GM23248 (cell line): ENCODE measurements around the gene FLRT1. TPM values are rescaled to one million over a fixed set of nuclear protein-coding genes. Genes with fewer than 3 reads are reported as not detected.

Experiments
- DNase-seq: peaks from one replicate; pipeline ENCODE4 v3.0.0-alpha.2; 2015
- H2AFZ ChIP-seq: fragments of 200-600 bp; sonication (generic); 2 replicates; pipeline ENCODE4 v1.6.1; 2016; ENCODE audit warnings: antibody characterized with exemption
- H3F3A ChIP-seq: fragments of 200-600 bp; sonication (generic); 2 replicates; pipeline ENCODE4 v1.6.1; 2016; ENCODE audit warnings: mild to moderate bottlenecking, antibody characterized with exemption, mixed run types; ENCODE audit not compliant: insufficient read depth
- H3K27ac ChIP-seq: fragments of 200-600 bp; sonication (generic); 2 replicates; pipeline ENCODE4 v1.5.1; 2016; ENCODE audit warnings: mild to moderate bottlenecking
- H3K27me3 ChIP-seq: fragments of 200-600 bp; sonication (generic); replicated peaks from 2 replicates; pipeline ENCODE4 v1.6.1; 2016; ENCODE audit warnings: mild to moderate bottlenecking; ENCODE audit not compliant: insufficient read depth
- H3K36me3 ChIP-seq: fragments of 200-600 bp; sonication (generic); 2 replicates; pipeline ENCODE4 v1.6.1; 2016; ENCODE audit warnings: low read depth, mild to moderate bottlenecking
- H3K4me1 ChIP-seq: fragments of 200-600 bp; sonication (generic); 2 replicates; pipeline ENCODE4 v1.6.1; 2016; ENCODE audit warnings: mild to moderate bottlenecking; ENCODE audit not compliant: insufficient read depth
- H3K4me2 ChIP-seq: fragments of 200-600 bp; sonication (generic); one replicate; pipeline ENCODE4 v1.6.1; 2016; ENCODE audit warnings: mild to moderate bottlenecking; ENCODE audit not compliant: unreplicated experiment
- H3K4me3 ChIP-seq: fragments of 200-600 bp; sonication (generic); 2 replicates; pipeline ENCODE4 v1.5.1; 2016; ENCODE audit warnings: mild to moderate bottlenecking
- H3K79me2 ChIP-seq: fragments of 200-600 bp; sonication (generic); 2 replicates; pipeline ENCODE4 v1.6.1; 2016; ENCODE audit warnings: mild to moderate bottlenecking; ENCODE audit not compliant: insufficient read depth
- H3K9ac ChIP-seq: fragments of 200-600 bp; sonication (generic); 2 replicates; pipeline ENCODE4 v1.6.1; 2016; ENCODE audit warnings: mild to moderate bottlenecking
- H3K9me2 ChIP-seq: fragments of 200-600 bp; sonication (generic); 2 replicates; pipeline ENCODE4 v1.6.1; 2016; ENCODE audit warnings: mixed run types, mild to moderate bottlenecking, moderate library complexity; ENCODE audit not compliant: insufficient read depth
- H3K9me3 ChIP-seq: fragments of 200-600 bp; sonication (generic); one replicate; pipeline ENCODE4 v1.6.1; 2017; ENCODE audit warnings: low read depth
- H4K20me1 ChIP-seq: fragments of 200-600 bp; sonication (generic); 2 replicates; pipeline ENCODE4 v1.6.0; 2016; ENCODE audit not compliant: insufficient read depth
- EZH2 ChIP-seq: fragments of 200-600 bp; sonication (generic); IDR thresholded peaks from 2 replicates; pipeline ENCODE4 v1.6.1; 2018; ENCODE audit warnings: antibody characterized with exemption, mild to moderate bottlenecking; ENCODE audit not compliant: insufficient read depth, poor library complexity, severe bottlenecking
- EZH2phosphoT487 ChIP-seq: fragments of 200-600 bp; sonication (generic); IDR thresholded peaks from 2 replicates; pipeline ENCODE4 v1.6.1; 2018; ENCODE audit warnings: antibody characterized with exemption, moderate library complexity, mild to moderate bottlenecking, low read depth; ENCODE audit not compliant: insufficient read depth
- WGBS, 2 experiments: methylation state at CpG; one replicate each; pipeline ENCODE4 v1.1.6; 2015 to 2017; ENCODE audit warnings: low lambda C conversion rate in 2 of 2, low coverage in 1 of 2; ENCODE audit errors: missing lambda C conversion rate in 2 of 2; 5-methylcytosine and 5-hydroxymethylcytosine counted together
- in situ Hi-C: fragments of 300-500 bp; cut with MboI; formaldehyde crosslinking; loops from 2 replicates; pipeline ENCODE4 v1.15.0; 2020
- polyA plus RNA-seq: library from polyadenylated mRNA; unstranded; fragments of >200 nt; fragmentation: Nextera tagmentation; extraction: Ambion mirVana; gene quantifications from 2 replicates; pipeline ENCODE4 v1.2.1, GENCODE V29; 2016
- total RNA-seq: library from RNA; depleted of rRNA; stranded (reverse); fragments of >200 nt; shearing (Covaris generic); gene quantifications from 2 replicates; pipeline ENCODE4 v1.2.3, GENCODE V29; 2014

Gene FLRT1
- total and polyA plus RNA-seq, 2 experiments from 2014 or later, result 0.09 to 0.22 TPM

DNA sequence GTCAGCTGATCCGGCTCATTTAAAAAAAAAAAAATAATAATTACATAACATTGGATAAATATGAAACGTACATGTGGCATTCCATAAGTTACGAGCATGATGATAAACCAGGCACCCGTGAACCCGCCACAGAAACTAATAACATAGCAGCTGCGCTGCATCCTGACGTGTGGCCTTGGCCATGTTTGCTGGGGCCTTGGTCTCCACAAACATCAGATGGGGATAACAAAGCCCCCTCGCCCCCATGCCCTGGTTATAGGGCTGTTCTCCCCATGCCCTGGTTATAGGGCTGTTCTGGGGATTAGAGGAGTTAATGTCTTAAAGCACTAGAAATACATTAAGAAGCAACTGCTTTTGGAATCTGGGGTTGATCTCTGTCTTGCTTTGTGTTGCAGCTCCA lies 36.7 kb downstream of the FLRT1 start:
- Histone ChIP-seq H4K20me1 (no peaks in the 10 kb centered on the region), H3K9ac (no peak overlapping the region), H3K4me1 (no peaks in the 10 kb centered on the region), H3K4me3 (no peak overlapping the region), H3K27me3 (no peaks in the 10 kb centered on the region), H3K27ac (no peak overlapping the region), H3F3A (no peaks in the 10 kb centered on the region), H3K9me2 (no peaks in the 10 kb centered on the region), H3K4me2 (no peak overlapping the region), H3K36me3 (no peaks in the 10 kb centered on the region), H2AFZ (no peak overlapping the region), H3K9me3 (no peaks in the 10 kb centered on the region), H3K79me2 (no peaks in the 10 kb centered on the region)
- TF ChIP-seq EZH2phosphoT487, result no peak
- no peak for TF ChIP-seq EZH2
- 84 to 86% methylated on average over 8 of the region's 8 CpGs for WGBS, 2 experiments
- in situ Hi-C loops, result no loop called here
- no peak for DNase-seq

DNA sequence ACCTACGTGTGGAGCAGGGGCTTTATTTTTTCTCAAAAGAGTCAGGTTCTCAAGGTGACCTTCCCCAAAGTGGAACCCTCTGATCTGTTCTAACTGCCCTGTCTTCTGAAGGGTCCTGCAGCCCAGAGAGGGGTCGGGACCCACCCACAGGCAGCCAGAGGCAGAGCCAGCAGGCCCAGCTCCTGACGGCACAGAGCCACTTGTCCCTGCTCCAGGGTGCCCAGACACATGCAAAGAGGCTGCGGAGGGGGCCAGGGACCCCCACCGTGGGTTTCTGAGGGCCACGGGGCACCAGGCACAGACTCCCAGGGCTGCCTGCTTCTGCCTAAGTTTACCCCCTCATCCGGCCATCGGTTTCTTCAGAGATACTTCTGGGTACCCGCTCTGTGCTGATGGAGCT lies 37.1 kb downstream of the FLRT1 start:
- Histone ChIP-seq H3K4me2 (no peak overlapping the region), H3K9me3 (no peaks in the 10 kb centered on the region), H3K79me2 (no peaks in the 10 kb centered on the region), H3K27ac (no peak overlapping the region), H3K9me2 (no peaks in the 10 kb centered on the region), H2AFZ (no peak overlapping the region), H4K20me1 (no peaks in the 10 kb centered on the region), H3K4me1 (no peaks in the 10 kb centered on the region), H3K27me3 (no peaks in the 10 kb centered on the region), H3K36me3 (no peaks in the 10 kb centered on the region), H3K9ac (no peak overlapping the region), H3K4me3 (no peak overlapping the region), H3F3A (no peaks in the 10 kb centered on the region)
- TF ChIP-seq EZH2 (no peak), EZH2phosphoT487 (no peak)
- DNase-seq, result no peak
- WGBS, 2 experiments, result 68 to 77% methylated on average over 9 of the region's 9 CpGs
- in situ Hi-C loops, result no loop called here

DNA sequence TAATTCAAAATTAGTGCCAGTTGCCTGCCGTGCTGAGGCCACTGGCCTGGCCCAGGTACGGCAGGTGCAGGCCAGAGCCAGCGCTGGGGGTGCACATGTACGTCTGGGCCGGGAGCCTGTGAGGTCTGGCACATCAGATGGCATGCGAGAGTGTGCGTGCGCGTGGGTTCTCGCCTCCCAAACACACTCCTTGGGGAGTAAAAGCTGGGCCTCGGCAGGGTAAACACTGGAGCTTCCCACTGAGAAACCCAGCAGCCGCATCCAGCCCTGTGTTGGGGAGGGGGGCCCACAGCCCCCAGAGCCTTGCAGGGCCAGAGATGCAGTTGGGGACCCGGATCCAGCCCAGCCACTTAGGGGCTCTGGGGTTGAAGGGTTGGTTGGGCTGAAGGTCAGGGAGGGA lies 37.8 kb downstream of the FLRT1 start:
- no peaks in the 10 kb centered on the region for H4K20me1 ChIP-seq
- no peaks in the 10 kb centered on the region for H3K9me2 ChIP-seq
- TF ChIP-seq EZH2phosphoT487, result no peak
- no peak for TF ChIP-seq EZH2
- H3K9ac ChIP-seq, result no peak overlapping the region
- H3K4me2 ChIP-seq, result no peak overlapping the region
- H2AFZ ChIP-seq, result no peak overlapping the region
- no peak overlapping the region for H3K4me3 ChIP-seq
- no peaks in the 10 kb centered on the region for H3F3A ChIP-seq
- DNase-seq, result no peak
- H3K36me3 ChIP-seq, result no peaks in the 10 kb centered on the region
- no peaks in the 10 kb centered on the region for H3K79me2 ChIP-seq
- no peaks in the 10 kb centered on the region for H3K4me1 ChIP-seq
- H3K9me3 ChIP-seq, result no peaks in the 10 kb centered on the region
- no peak overlapping the region for H3K27ac ChIP-seq
- in situ Hi-C loops, result no loop called here
- WGBS, 2 experiments, result 66 to 70% methylated on average over 13 of the region's 13 CpGs
- H3K27me3 ChIP-seq, result no peaks in the 10 kb centered on the region

DNA sequence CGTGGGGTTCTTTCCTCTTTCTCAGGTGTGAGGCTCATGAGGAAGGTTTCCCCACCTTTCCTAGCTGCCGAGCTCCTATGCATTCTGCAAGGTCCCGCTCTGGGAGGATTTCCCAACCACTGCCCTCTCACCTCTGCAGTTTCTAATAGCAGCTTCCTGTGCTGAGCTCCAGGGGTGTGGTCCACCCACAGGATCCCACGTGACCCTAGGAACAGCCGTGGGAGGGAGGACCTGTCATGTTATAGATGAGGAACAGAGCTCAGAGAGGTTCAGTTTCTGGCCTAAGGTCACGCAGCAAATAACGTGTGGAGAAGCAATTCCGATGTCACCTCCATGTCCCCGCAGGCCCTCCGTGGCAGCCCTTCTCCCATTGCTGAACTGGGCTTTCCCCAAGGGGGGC lies 38.5 kb downstream of the FLRT1 start:
- no peak overlapping the region for H3K27ac ChIP-seq
- no peaks in the 10 kb centered on the region for H3K9me3 ChIP-seq
- TF ChIP-seq EZH2 (no peak), EZH2phosphoT487 (no peak)
- H3K79me2 ChIP-seq, result no peaks in the 10 kb centered on the region
- H4K20me1 ChIP-seq, result no peaks in the 10 kb centered on the region
- no peaks in the 10 kb centered on the region for H3F3A ChIP-seq
- no peak overlapping the region for H3K9ac ChIP-seq
- H3K27me3 ChIP-seq, result no peaks in the 10 kb centered on the region
- no peaks in the 10 kb centered on the region for H3K9me2 ChIP-seq
- no peaks in the 10 kb centered on the region for H3K4me1 ChIP-seq
- H2AFZ ChIP-seq, result no peak overlapping the region
- no peaks in the 10 kb centered on the region for H3K36me3 ChIP-seq
- H3K4me3 ChIP-seq, result no peak overlapping the region
- 72 to 79% methylated on average over 10 of the region's 10 CpGs for WGBS, 2 experiments
- peak; percentile 14 for DNase-seq
- in situ Hi-C loops, result no loop called here
- no peak overlapping the region for H3K4me2 ChIP-seq

DNA sequence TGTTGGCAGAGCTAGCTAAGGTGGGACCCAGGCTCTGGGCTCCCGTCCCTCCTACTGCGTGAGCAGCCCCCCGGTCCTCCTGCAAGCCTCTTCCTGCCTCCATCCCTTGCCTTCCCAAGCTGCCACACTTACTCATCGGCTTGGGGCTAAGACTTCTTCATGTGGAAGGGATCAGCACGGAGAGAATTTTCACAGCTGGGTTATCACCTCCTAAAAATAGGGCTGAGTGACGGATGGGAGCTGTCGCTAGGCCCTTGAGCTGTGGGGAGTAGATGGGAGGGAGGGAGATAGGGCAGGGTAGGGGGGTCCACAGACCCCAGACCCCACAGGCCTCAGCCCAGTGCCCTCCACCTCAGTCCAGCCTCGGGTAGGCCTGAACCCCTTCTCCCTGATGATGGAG lies 41.0 kb downstream of the FLRT1 start:
- Histone ChIP-seq H3K9me3 (no peaks in the 10 kb centered on the region), H3F3A (no peaks in the 10 kb centered on the region), H3K9me2 (no peaks in the 10 kb centered on the region), H3K79me2 (no peaks in the 10 kb centered on the region), H3K27ac (no peak overlapping the region), H4K20me1 (no peaks in the 10 kb centered on the region), H3K36me3 (no peaks in the 10 kb centered on the region), H2AFZ (no peak overlapping the region), H3K4me1 (no peaks in the 10 kb centered on the region), H3K4me2 (no peak overlapping the region), H3K4me3 (no peak overlapping the region), H3K27me3 (no peaks in the 10 kb centered on the region), H3K9ac (no peak overlapping the region)
- no peak for TF ChIP-seq EZH2
- TF ChIP-seq EZH2phosphoT487, result no peak
- WGBS, 2 experiments, result 80% methylated on average over 8 of the region's 8 CpGs
- DNase-seq, result no peak
- in situ Hi-C loops, result no loop called here
